Muscle of leg (tissue), 11 donors: ENCODE results near the gene ANKRD11. TPM values are rescaled to one million over a fixed set of nuclear protein-coding genes. Genes with fewer than 3 reads are reported as not detected.
"Not testable (repeated sequence)": the region's sequence is repeated elsewhere in the genome, so short reads cannot be mapped to it uniquely, and the experiment has no call there.

Source experiments
- DNase-seq: peaks from one replicate; pipeline ENCODE4 v3.0.0; 2013
- H3K27ac ChIP-seq: one replicate; pipeline ENCODE4 v1.5.1; 2013; ENCODE audit warnings: mild to moderate bottlenecking, low read length, control low read depth
- H3K27me3 ChIP-seq: one replicate; pipeline ENCODE4 v1.6.1; 2013; ENCODE audit warnings: low read length; ENCODE audit not compliant: control insufficient read depth, insufficient read depth
- H3K36me3 ChIP-seq: one replicate; pipeline ENCODE4 v1.6.1; 2013; ENCODE audit warnings: low read length; ENCODE audit not compliant: control insufficient read depth, insufficient read depth
- H3K4me1 ChIP-seq: one replicate; pipeline ENCODE4 v1.6.1; 2013; ENCODE audit warnings: low read length; ENCODE audit not compliant: control insufficient read depth, insufficient read depth
- H3K4me3 ChIP-seq: one replicate; pipeline ENCODE4 v1.5.1; 2013; ENCODE audit warnings: low read length, control low read depth
- H3K9me3 ChIP-seq: replicated peaks from 2 replicates; pipeline ENCODE4 v1.6.1; 2013; ENCODE audit warnings: low read depth, low read length; ENCODE audit not compliant: control insufficient read depth
- WGBS: methylation state at CpG from one replicate; pipeline ENCODE4 v1.1.5; 2013; ENCODE audit warnings: missing lambda C conversion rate; ENCODE audit not compliant: insufficient coverage; 5-methylcytosine and 5-hydroxymethylcytosine counted together
- polyA plus RNA-seq, 8 donors: library from polyadenylated mRNA; unstranded; fragments of 120-200 nt; gene quantifications; one replicate each; pipeline versions ENCODE4 v1.2.1 to v1.2.3, GENCODE V29; 2013; ENCODE audit warnings: inconsistent platforms in 1 of 8, low replicate concordance in 1 of 8; ENCODE audit not compliant: insufficient read length in 8 of 8, insufficient read depth in 1 of 8
- total RNA-seq: library from RNA; stranded (reverse); fragments of 120-200 nt; gene quantifications from one replicate; pipeline ENCODE4 v1.2.4, GENCODE V29; 2013

The ANKRD11 gene
- total and polyA plus RNA-seq, 9 donors = 34.0 to 79.8 (median 63.6) TPM

- Histone ChIP-seq H3K36me3 (peaks cover 79% of the 10 kb centered on the region), H3K4me1 (no peaks in the 10 kb centered on the region), H3K4me3 (no peak overlapping the region), H3K27ac (no peak overlapping the region), H3K27me3 (no peaks in the 10 kb centered on the region), H3K9me3 (no peaks in the 10 kb centered on the region)
- WGBS = 88% methylated on average over 22 of the region's 27 CpGs
- DNase-seq = no peak
These were observed 220.3 kb downstream of the ANKRD11 start for GRCh38 chr16:89269805-89270665.

- no peak overlapping the region for H3K27ac ChIP-seq
- WGBS = 95% methylated on average over 4 of the region's 14 CpGs
- H3K27me3 ChIP-seq = no peaks in the 10 kb centered on the region
- H3K4me1 ChIP-seq = no peaks in the 10 kb centered on the region
- DNase-seq = no peak
- H3K4me3 ChIP-seq = no peak overlapping the region
- peaks cover 76% of the 10 kb centered on the region for H3K36me3 ChIP-seq
- no peaks in the 10 kb centered on the region for H3K9me3 ChIP-seq
These were observed 221.2 kb downstream of the ANKRD11 start for GRCh38 chr16:89268987-89269735.

- DNase-seq = no peak
- H3K27me3 ChIP-seq = no peaks in the 10 kb centered on the region
- H3K9me3 ChIP-seq = no peaks in the 10 kb centered on the region
- WGBS = 92% methylated on average over 17 of the region's 19 CpGs
- H3K4me3 ChIP-seq = no peak overlapping the region
- H3K4me1 ChIP-seq = no peaks in the 10 kb centered on the region
- H3K27ac ChIP-seq = no peak overlapping the region
- H3K36me3 ChIP-seq = peaks cover 70% of the 10 kb centered on the region
These were observed 221.8 kb downstream of the ANKRD11 start for GRCh38 chr16:89268585-89268984.

- H3K9me3 ChIP-seq, H3K4me3 ChIP-seq, DNase-seq, H3K27ac ChIP-seq, H3K4me1 ChIP-seq, H3K27me3 ChIP-seq: not testable (repeated sequence)
- no CpG with 5 or more reads among the region's 15 CpGs for WGBS
- H3K36me3 ChIP-seq = peaks cover 66% of the 10 kb centered on the region
These were observed 222.6 kb downstream of the ANKRD11 start for GRCh38 chr16:89267746-89268145.

- Histone ChIP-seq H3K27me3 (no peaks in the 10 kb centered on the region), H3K9me3 (peaks cover 6% of the 10 kb centered on the region), H3K4me1 (no peaks in the 10 kb centered on the region), H3K4me3 (no peak overlapping the region), H3K27ac (no peak overlapping the region), H3K36me3 (peaks cover 55% of the 10 kb centered on the region)
- no peak for DNase-seq
- 92% methylated on average over 9 of the region's 17 CpGs for WGBS
These were observed 223.7 kb downstream of the ANKRD11 start for GRCh38 chr16:89266521-89267134.

- Histone ChIP-seq H3K4me3 (no peak overlapping the region), H3K4me1 (no peaks in the 10 kb centered on the region), H3K9me3 (peaks cover 6% of the 10 kb centered on the region), H3K27me3 (no peaks in the 10 kb centered on the region), H3K27ac (no peak overlapping the region), H3K36me3 (peaks cover 46% of the 10 kb centered on the region)
- 91% methylated on average over 21 of the region's 21 CpGs for WGBS
- DNase-seq = no peak
These were observed 224.7 kb downstream of the ANKRD11 start for GRCh38 chr16:89265647-89266046.

- Histone ChIP-seq H3K36me3 (peaks cover 39% of the 10 kb centered on the region), H3K27ac (no peak overlapping the region), H3K4me1 (no peaks in the 10 kb centered on the region), H3K9me3 (peaks cover 6% of the 10 kb centered on the region), H3K27me3 (no peaks in the 10 kb centered on the region), H3K4me3 (no peak overlapping the region)
- no peak for DNase-seq
- 80% methylated on average over 12 of the region's 19 CpGs for WGBS
These were observed 225.4 kb downstream of the ANKRD11 start for GRCh38 chr16:89264800-89265550.

GRCh38 chr16:89261691-89262563 lies 228.4 kb downstream of the ANKRD11 start:
- Histone ChIP-seq H3K27ac (no peak overlapping the region), H3K36me3 (peaks cover 22% of the 10 kb centered on the region), H3K9me3 (peaks cover 6% of the 10 kb centered on the region), H3K4me3 (no peak overlapping the region), H3K4me1 (peaks cover 5% of the 10 kb centered on the region), H3K27me3 (peaks cover 16% of the 10 kb centered on the region)
- WGBS = 81% methylated on average over 26 of the region's 30 CpGs
- no peak for DNase-seq

- peaks cover 10% of the 10 kb centered on the region for H3K4me1 ChIP-seq
- H3K9me3 ChIP-seq, H3K4me3 ChIP-seq, H3K27ac ChIP-seq, H3K36me3 ChIP-seq, DNase-seq: not testable (repeated sequence)
- 90% methylated on average over 13 of the region's 13 CpGs for WGBS
- peaks cover 23% of the 10 kb centered on the region for H3K27me3 ChIP-seq
These were observed 230.5 kb downstream of the ANKRD11 start for GRCh38 chr16:89259901-89260300.
